Mesenteric fat pad (tissue), 1 donor: ENCODE data around the gene ACE. TPM values are rescaled to one million over a fixed set of nuclear protein-coding genes. Genes with fewer than 3 reads are reported as not detected.
A peak's percentile ranks its signal among the peaks of the same experiment; 100 is the strongest.
"Not testable (repeated sequence)": the region's sequence is repeated elsewhere in the genome, so short reads cannot be mapped to it uniquely, and the experiment has no call there.

Source experiments
- DNase-seq: peaks from one replicate; pipeline ENCODE4 v3.0.0-alpha.2; 2020; ENCODE audit warnings: low spot score
- total RNA-seq: library from RNA; stranded (reverse); fragmentation: NEBNext Ultra II Directional; extraction: Animal tissue kit (Norgen Biotek cat#: 25700); gene quantifications from one replicate; pipeline ENCODE4 v1.2.1, GENCODE V29; 2021
- donor health status: DM: yes; HTN: yes; CAD: no.

Gene ACE
- total RNA-seq, 1 donor from 2014 or later: 14.1 TPM

GRCh38 chr17:63443053-63443452 lies 33.8 kb upstream of the ACE start:
- no peak for DNase-seq

GRCh38 chr17:63444457-63444856 lies 32.4 kb upstream of the ACE start:
- no peak for DNase-seq

DNA sequence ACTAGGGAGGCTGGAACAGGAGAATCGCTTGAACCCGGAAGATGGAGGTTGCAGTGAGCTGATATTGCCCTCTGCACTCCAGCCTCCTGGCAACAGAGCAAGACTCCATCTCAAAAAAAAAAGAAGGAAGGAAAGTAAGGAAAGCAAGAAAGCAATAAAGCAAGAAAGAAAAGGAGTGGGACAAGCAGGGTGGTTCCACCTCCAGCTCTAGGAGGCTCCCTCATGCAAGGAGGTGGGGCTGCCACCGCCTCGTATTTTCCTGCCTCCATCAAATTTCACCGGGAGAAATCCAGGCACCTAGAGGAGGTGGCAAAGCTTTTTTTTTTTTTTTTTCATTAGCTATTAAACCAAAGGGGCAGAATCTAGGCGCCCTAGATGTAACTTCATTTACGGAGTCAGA lies 31.8 kb upstream of the ACE start:
- DNase-seq: no peak

- no peak for DNase-seq
These were observed 31.3 kb upstream of the ACE start for GRCh38 chr17:63445571-63445953.

DNA sequence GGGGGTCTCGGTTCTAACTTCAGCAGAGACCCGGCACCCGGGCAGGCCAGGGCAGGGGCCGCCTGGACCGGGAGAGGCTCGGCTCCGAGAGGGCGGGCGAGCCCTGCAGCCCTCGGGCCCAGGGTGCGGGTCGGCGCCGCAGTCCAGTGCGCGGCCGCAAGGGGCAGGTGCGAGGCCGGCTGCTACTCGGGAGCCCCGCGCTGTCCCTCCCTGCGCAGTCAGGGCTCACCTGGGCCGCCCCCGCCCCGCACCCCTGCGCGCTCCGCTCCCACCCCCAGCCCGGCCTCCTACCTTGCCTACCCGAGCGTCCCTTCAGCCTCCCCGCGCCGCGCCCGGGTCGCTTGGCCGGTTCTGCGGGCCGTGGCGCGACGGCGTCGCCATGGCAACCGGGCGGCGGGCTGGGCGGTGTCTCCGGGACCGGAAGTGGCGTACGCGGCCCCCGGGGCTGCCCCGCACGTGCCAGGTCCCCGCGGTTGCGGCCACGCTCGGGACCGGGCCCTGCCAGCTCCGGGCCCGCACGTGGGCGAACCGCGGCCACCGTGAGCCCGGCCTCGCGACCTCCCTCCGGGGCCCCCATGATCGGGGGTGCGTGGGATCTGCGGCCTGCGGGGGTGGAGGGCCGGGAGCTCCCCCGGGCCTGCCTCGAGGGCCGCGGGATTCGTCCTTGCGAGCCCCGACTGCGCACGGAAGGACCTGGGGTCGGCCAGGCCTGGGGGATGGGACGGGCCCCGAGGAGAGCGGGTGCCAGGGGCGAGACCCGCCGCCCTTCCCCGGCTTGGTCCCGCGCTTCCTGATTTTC lies 30.7 kb upstream of the ACE start, which contains the start of gene CYB561:
Gene CYB561 (minus strand): TSS at position 353 of the 799 bp plus-strand sequence. CDS start 8,759 bp downstream, outside the sequence.
- DNase-seq: peak; percentile 95

GRCh38 chr17:63446753-63447470 lies 29.9 kb upstream of the ACE start:
- peak; percentile 94 for DNase-seq

- no peak for DNase-seq
These were observed 29.3 kb upstream of the ACE start for GRCh38 chr17:63447471-63448009.

GRCh38 chr17:63448655-63449054 lies 28.2 kb upstream of the ACE start:
- no peak for DNase-seq

- no peak for DNase-seq
These were observed 26.3 kb upstream of the ACE start for GRCh38 chr17:63450551-63450950.

- no peak for DNase-seq
These were observed 25.7 kb upstream of the ACE start for GRCh38 chr17:63451150-63451549.

- no peak for DNase-seq
These were observed 24.6 kb upstream of the ACE start for GRCh38 chr17:63452046-63452961.

DNA sequence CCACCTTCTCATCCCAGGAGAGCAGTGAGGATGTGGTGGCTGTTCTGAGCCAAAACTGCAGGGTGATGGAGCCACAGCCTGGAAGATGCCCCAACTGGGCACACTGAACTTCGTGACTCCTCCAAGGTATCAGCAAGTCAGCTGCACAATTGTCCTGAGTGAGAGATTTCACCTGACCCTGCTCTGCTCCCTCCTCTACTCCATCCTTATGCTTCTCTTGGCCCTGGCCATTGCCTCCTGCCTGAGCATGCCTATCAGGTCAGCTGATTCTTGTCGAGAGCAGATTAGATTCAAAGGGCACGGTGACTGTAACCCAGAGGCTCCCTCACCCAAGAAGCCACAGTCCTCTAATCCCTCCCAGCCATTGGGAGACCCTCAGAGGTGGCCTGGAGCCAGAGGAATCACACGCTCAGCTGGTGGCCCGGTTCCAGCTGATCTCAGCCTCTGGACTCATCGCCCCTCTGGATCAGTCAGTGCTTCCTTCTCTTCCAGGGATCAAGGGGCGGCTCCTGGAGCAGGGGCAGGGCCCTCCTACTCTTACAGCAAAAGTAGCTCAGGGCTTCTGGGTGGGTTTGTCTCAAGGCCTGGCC lies 23.8 kb upstream of the ACE start:
- DNase-seq: no peak

DNA sequence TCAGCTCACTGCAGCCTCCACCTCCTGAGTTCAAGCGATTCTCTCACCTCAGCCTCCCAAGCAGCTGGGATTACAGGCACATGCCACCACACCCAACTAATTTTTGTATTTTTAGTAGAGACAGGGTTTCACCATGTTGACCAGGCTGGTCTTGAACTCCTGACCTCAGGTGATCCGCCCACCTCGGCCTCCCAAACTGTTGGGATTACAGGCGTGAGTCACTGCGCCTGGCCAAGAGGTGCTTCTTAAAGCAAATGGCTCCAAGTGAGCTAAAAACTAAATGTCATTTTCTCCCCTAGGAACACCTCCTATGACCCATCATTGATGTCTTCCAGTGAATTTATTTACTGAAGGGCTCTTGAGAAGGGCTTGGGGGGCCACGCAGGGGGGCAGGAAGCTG lies 22.5 kb upstream of the ACE start:
- not testable (repeated sequence) for DNase-seq

DNA sequence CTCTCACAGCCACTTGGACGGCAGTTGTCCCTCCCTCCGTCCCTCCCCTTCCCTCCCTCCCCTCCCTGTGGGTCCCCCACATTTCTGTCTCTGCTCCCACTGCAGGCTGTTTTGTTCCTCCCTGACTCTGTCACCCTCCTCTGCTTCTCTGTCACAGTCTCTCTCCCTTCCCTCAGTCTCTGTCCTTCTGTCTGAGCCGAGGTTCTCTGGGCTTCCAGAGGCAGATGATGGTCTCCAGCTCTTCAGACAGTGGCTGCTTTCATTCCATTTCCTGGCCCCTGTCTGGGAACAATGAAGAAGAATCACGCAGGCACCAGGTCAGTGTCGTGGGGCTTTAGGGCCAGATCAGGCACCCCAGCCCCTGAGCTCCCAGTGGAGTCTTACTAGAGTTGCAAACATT lies 21.9 kb upstream of the ACE start:
- no peak for DNase-seq

- DNase-seq: no peak
These were observed 21.4 kb upstream of the ACE start for GRCh38 chr17:63455417-63455816.

DNA sequence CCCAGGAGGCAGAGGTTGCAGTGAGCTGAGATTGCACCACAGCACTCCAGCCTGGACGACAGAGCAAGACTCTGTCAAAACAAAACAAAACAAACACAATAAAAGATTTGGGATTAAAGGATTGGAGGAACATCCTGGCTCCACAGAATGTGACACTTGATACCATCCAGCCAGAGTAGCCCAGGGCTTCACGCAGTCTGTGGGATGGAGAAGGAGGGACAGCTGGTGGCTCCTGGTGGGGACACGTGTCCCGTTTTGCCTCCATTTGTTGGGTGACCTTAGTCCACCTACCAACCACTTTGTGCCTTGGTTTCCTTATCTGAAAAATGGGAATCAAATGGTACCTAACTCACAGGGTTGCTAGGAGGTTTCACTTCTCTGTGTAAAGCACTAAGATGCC lies 18.4 kb upstream of the ACE start:
- DNase-seq: no peak

- DNase-seq: no peak
These were observed 16.8 kb upstream of the ACE start for GRCh38 chr17:63460018-63460417.

DNA sequence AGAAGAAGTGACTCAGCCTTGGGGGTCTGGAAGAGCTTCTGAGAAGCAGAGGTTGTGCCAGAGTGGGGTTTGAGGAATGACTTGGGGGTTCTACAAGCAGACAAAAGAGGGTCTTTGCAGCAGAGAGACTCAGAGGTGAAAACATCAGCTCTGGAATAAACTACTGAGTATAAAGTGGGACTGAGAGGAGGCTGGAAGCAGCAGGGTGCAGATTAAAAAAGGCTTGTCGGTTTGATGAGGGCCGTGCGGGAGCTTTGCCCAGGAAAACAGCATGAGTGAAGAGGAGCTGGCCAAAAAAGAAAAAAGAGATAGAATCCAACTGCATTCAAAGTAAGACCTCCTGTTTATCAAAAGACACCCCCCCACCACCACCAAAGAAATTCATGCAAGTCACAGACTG lies 13.1 kb upstream of the ACE start:
- DNase-seq: no peak

DNA sequence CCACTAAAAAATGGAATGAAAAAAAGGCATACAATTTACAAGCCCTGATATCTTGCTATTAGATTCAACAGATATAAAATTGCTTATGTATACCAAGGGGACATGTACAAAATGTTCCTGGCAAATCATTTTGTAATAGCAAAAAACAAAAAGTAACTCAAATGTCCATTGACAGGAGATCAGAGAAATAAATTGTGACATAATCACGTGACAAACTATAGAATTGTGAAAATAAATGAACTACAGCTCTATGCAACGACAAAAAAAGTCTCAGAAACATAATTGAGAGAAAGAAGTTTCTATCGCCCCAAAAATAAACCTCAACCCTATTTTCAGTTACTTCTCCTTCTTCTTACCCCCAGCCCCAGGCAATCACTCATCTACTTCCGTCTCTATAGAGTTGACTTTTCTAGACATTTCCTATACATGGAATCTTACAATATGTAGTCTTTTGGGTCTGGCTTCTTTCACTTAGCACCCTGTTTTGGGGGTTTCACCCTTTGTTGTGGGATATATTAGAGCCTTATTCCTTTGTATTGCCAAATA lies 12.1 kb upstream of the ACE start:
- DNase-seq: no peak

DNA sequence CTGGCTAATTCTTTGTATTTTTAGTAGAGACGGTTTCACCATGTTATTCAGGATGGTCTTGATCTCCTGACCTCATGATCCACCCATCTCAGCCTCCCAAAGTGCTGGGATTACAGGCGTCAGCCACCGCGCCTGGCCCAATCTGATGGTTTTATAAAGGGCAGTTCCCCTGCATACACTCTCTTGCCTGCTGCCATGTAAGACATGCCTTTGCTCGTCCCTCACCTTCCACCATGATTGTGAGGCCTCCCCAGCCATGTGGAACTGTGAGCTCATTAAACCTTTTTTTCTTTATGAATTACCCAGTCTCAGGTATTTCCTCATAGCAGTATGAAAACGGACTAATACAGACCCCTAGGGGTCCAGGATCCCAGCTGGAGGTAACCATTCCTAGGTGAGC lies 8.8 kb upstream of the ACE start:
- not testable (repeated sequence) for DNase-seq

- DNase-seq: no peak
These were observed 2.7 kb upstream of the ACE start for GRCh38 chr17:63474174-63474573.
